HG02884 (cell line): ENCODE measurements around the gene BTBD9.

Source experiments
- ATAC-seq: cut with Tn5 transposase; IDR thresholded peaks from one replicate; pipeline ENCODE4 v1.9.1; 2021; ENCODE audit warnings: mild to moderate bottlenecking, moderate library complexity; ENCODE audit not compliant: unreplicated experiment

The BTBD9 gene

DNA sequence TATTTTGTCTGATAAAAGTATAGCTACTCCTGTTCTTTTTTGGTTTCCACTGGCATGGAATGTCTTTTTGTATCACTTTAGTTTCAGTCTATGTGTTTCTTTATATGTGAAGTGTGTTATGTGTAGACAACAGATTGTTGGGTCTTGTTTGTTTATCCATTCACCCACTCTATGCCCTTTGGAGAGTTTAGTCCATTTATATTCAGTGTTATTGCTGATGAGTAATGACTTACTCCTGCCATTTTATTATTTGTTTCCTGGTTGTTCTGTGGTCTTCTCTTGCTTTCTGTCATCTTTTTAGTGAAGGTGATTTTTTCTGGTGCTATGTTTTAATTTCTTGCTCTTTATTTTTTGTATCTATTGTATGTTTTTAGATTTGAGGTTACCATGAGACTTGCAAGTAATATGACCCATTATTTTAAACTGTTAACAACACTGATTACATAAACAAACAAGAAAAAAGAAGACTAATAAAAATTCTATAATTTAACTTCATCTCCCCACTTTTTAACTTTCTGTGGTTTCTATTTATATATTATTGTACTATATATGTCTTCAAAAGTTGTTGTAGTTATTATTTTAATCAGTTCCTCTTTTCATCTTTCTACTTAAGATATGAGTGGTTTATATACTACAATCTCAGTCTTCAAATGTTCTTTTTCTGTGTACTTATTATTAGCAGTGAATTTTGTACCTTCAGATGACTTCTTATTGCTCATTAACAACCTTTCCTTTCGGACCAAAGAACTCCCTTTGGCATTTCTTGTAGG, 323.4 kb downstream of the BTBD9 start:
- ATAC-seq: peak; percentile 61

- ATAC-seq: no peak
Observed at GRCh38 chr6:38311201-38311600, 328.5 kb downstream of the BTBD9 start.

DNA sequence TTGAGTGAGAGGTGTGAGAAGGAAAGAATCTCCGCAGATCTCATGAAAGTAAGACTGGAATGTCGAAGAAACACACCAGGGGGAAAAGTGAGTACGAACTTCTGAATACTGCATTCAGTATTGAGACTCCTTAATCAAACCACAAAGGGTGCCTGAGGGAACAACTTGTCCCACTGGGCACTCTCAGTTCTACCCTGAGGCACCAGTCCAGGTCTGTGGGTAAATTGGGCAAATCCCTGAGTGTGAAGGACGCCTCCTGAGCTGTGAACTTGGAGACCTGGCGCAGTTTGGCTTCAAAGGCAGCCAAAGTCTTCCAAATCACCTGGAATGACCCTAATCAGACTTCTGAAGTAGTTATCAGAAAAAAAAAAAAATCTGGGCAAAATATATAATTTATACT, 329.7 kb downstream of the BTBD9 start:
- ATAC-seq: no peak

- ATAC-seq: no peak
Observed at GRCh38 chr6:38307740-38308139, 332.0 kb downstream of the BTBD9 start.

DNA sequence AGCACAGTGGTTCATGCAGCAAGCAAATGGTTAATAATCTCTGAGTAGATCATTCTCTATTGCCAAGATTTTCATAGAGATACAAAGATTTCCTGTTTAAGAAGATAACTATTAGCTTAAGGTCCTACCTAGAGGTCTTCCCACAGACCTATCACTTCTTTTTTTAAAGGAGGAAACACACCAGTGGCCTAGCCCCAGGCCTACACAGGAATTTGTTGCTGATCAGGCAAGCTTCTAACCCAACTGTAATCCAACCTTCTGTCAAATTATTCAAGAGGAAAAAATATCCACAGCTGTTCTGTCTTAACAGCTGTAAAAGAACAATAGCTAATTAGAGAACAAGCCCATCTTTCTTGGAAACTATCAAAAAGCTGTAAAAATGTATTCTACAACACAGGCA, 332.8 kb downstream of the BTBD9 start:
- ATAC-seq: no peak

- no peak for ATAC-seq
Observed at GRCh38 chr6:38305995-38306681, 333.6 kb downstream of the BTBD9 start.

DNA sequence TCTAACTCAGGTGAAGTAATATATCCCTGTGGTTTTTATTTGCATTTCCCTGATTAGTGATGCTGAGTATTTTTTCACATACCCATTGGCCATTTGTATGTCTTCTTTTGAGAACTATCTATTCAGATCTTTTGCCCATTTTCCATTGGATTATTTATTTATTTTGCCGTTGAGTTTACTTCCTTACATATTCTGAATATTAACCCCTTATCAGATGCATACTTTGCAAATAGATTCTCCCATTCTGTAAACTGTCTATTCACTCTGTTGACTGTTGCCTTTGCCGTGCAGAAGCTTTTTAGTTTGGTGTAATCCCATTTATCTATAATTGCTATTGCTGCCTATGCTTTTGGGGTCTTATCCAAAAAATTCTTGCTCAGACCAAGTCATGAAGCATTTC, 336.9 kb downstream of the BTBD9 start:
- ATAC-seq: no peak

DNA sequence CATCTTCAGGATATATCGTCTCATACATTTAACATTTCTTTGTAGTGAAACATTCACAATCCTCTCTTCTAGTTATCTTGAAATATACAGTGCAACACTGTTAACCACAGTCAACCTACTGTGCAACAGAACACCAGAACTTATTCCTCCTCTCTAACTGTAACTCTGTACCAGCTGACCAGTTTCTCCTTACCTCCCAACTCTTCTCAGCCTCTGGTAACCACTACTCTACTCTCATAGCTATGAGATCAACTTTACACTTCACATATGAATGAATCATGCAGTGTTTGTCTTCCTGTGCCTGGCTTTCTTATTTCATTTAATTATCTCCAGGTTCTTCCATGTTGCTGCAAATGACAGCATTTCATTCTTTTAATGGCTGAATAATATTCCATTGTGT, 337.6 kb downstream of the BTBD9 start:
- no peak for ATAC-seq

DNA sequence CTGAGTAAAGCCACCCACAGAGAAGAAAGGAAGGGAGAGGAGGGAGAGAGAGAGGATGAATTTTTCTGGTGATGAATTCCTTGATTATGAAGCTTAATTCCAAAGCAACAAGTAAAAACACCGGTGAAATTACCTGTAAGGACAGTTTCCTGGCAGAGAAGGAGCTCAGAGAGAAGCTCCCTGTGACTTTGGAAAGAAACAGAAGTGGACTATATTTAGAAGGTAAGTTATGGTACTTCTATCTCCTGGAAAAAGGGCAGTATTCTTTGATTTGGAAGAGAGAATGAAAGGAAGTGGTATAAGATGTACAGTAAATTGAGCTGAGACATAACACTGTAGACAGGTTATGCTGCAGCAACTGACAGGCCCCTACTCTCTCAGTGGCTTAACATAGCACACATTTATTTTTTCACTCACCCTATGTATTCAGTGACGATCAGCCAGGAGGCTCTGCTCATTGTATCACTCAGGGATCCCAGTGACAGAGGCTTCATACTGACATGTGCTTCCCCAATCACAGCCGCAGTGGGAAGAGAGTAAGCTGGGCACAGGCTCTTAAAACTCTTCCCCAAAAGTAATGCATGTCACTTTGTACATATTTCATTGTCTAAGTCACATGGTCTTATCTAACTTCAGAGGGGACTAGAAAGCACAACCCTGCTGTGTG, 349.5 kb downstream of the BTBD9 start:
- no peak for ATAC-seq

DNA sequence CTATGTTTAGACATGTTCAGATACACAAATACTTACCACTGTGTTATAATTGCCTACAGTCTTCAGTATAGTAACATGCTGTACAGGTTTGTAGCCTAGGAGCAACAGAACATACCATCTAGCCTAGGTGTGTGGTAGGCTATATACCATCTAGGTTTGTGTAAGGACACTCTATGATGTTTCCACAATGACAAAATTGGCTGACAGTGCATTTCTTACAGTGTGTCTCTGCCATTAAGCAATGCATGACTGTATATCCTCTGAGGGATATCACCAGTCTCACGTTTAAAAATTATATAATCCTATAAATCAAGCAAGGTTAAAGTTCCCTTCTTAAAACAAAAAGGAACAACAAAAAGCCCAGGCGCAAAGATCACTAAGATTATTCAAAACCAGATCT, 352.2 kb downstream of the BTBD9 start:
- ATAC-seq: no peak

DNA sequence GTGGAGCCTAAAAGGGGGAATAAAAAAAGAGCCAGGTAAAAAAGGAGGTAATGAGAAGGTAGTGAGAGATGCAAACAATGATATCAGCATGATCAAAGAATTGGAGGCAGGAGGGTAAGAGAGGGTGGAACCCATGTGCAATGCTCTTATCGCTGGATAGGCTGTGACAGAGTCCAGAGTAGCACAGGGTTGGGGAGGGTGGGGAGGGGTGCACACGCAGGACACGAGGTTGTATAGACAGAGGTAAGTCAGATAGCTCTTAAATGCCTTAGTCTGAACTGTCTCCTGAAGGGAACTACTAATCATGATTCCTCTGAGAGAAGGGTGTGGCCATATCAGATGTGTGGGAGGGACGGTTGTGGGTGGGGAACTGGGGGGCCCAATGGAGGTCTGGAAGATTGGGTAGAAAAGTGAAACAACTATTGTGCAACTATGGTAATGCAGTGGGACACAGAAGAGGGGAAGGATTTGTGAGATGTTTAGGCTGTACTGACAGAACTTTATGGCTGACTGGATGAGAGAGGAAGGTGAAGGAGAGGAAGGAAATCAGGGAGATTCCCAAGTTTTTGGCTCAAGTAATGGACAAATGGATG, 354.8 kb downstream of the BTBD9 start:
- no peak for ATAC-seq

DNA sequence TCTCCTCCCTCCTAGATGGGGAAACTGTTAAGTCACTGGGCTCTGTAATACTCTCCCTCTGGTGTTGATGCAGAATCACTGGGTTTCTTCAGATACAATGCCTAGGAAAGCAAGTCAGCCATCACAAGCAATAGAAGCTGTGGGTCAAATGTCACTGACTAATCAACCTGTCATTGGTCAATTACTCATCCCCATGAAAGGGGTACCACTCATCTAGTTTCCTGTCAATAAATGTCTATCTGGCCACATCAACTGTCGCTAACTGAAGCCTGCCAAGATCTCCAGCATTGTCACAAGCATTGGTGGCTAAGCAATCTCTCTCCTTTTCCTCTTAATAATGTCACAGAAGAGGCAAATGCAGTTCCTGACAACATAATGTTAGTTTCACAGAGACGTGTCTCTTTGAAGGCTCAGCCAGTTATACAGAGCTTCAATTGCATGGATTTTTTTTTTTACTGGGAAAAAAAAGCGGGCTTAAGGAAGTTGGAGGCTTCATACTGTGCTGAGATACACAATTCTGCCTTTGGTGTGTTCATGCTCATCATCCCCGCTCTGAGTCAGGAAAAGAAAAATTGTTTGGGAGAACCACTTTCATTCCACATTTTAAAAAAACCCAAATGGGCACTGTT, 355.9 kb downstream of the BTBD9 start:
- ATAC-seq: no peak

DNA sequence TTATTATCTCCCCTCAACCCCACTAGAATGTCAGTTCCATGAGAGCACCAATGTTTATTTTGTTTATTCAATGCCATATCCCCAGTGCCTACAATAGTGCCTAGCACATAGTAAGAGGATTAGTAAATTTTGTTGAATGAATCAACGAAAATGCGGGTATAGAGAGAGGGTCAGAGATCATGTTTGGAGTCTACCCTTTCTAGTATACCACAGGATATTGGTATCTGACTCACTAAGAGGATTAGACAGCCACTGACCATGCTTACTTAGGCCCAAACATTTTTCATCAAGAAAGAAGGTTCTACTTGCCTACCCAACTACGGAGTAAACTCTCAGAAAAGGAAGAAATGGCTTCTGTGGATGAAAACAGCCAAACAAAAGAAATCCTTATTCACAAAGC, 356.8 kb downstream of the BTBD9 start:
- ATAC-seq: no peak

DNA sequence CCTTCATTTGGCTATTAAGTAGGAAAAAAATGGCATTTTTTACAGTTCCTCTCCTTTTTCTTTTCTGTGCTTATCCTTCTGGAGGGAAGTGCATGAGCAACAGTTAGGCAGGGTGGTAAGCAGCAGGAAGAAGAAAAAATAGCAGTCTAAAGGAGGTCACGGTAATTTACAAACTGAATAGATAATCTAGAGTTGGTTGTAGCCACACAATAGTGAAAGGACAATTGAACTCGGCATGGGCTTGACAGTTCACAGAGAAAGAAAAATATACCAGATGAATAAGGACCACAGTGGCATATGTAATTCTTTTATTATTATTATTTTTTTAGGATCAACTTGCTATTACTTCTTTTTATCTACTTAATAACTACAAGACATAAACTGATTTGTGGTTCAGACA, 358.6 kb downstream of the BTBD9 start:
- no peak for ATAC-seq

DNA sequence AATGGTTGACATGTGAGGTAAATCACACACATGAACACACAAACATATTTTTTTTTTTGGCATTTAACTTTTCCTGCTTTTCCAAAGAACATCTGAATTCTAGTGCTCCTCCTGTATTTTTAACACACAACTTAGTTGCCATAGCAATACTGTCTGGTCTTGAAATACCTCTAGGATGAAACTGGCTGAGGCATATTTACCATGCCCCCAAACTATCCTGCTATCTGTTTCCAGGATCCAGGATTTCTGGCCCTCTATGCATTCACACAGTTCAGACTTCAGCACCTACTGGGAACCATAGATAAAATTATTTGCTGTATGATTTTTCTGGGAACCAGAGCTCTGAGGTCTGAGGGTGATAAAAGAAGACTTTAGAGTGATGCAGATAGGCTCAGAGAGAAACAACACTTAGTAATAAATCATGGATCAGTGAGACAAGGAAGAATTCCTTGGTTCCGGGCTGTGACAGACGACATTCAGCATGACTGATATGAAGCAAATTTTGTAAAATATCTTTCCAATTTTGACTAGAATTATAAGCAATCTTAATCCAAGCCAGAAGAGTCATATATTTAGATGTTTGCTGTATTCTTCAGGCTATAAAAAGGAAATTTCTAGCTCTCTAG, 359.7 kb downstream of the BTBD9 start:
- no peak for ATAC-seq

GRCh38 chr6:38279423-38279822, 360.3 kb downstream of the BTBD9 start:
- ATAC-seq: no peak

GRCh38 chr6:38273325-38273724, 366.4 kb downstream of the BTBD9 start:
- ATAC-seq: no peak

DNA sequence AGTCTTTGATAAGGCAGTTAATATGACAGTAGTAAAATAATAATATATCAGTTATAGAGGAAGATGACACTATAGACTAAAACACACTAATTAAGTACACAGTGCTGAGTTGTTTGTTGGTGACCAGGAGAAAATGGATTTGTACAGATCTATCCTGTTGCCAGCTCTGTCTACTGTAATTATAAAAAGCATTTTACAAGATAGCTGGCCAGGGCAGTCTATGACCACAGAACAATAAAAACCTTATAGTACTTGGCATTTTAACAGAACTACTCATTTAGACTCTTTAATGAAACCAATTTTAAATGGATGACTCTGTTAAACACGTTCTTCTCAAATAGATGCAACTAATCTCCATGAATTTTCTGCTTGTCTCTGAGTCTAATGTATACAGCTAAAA, 367.5 kb downstream of the BTBD9 start:
- ATAC-seq: no peak

- ATAC-seq: no peak
Observed at GRCh38 chr6:38271081-38271480, 368.6 kb downstream of the BTBD9 start.

DNA sequence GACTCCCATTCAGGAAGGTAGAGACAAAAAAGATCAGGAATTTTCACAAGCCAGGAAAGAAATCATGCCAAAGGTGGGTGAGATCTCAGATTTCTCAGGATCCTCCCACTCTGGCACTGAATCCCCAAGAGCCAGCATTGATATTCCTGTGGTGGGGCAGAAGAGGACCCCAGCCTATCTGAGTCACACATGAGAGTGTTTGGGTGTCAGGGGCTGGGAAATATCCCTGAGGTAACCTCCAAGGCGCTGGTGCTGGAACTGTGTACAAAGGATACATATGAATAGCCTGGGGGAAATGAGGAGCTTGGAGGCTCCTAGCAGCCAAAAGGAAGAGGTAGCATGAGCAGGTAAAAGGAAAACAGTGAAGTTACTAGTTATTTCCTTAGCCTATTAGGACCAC, 369.4 kb downstream of the BTBD9 start:
- ATAC-seq: no peak
